Measurements from ENCODE around the gene RNF212.

Gene RNF212

DNA sequence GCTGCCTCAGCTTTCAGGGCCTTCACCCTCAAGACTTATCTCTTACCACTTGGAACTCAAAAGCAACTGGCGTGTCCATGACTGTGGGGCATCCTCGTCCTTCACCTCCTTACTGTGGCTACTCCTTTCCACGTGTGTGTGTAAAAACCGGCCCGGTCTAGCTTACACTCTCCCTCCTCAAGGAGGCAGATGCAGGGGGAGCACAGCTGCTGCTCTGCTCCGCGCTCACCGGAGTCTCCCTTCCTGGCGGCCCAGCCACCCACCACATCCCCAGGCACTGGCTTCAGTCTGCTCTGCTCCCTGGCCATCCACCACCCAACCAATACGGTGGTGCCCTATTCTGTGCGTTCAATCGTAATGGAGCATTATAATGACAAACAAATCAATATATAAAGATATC lies 8.3 kb downstream of the RNF212 start:
- no peaks in the 10 kb centered on the region for H3K4me1 Mint-ChIP-seq
- no peak overlapping the region for H3K4me3 Mint-ChIP-seq
- DNase-seq = no peak
- H3K27me3 Mint-ChIP-seq = peaks cover 4% of the 10 kb centered on the region
- no peaks in the 10 kb centered on the region for H3K9me3 Mint-ChIP-seq
- H3K36me3 Mint-ChIP-seq (ENCODE audit: low read depth) = no peaks in the 10 kb centered on the region
- no peak for ATAC-seq
- no peak overlapping the region for H3K27ac Mint-ChIP-seq

DNA sequence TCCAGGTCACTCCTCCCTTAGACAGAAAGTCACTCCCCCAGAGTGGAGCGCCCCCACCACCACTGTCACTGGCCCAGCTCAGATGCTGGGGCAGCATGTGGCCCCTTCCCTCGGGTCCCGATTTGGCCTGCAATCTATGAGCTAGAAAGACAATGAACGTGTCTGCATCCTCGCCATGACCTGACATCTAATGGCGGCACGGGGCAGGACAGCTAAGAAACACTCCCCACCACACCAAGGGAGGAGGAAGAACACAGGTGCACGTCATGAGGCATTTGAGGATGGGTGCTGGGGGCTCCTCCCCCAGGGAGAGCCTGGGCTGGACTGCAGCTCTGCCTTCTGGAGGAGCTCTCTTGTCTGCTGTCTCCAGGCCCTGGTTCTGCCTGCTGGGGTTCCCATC lies 8.7 kb downstream of the RNF212 start:
- Mint-ChIP-seq H3K4me3 (no peak overlapping the region), H3K4me1 (no peaks in the 10 kb centered on the region), H3K9me3 (no peaks in the 10 kb centered on the region), H3K27me3 (peaks cover 1% of the 10 kb centered on the region), H3K27ac (no peak overlapping the region), H3K36me3 (ENCODE audit: low read depth) (no peaks in the 10 kb centered on the region)
- DNase-seq (no peak), ATAC-seq (no peak)

DNA sequence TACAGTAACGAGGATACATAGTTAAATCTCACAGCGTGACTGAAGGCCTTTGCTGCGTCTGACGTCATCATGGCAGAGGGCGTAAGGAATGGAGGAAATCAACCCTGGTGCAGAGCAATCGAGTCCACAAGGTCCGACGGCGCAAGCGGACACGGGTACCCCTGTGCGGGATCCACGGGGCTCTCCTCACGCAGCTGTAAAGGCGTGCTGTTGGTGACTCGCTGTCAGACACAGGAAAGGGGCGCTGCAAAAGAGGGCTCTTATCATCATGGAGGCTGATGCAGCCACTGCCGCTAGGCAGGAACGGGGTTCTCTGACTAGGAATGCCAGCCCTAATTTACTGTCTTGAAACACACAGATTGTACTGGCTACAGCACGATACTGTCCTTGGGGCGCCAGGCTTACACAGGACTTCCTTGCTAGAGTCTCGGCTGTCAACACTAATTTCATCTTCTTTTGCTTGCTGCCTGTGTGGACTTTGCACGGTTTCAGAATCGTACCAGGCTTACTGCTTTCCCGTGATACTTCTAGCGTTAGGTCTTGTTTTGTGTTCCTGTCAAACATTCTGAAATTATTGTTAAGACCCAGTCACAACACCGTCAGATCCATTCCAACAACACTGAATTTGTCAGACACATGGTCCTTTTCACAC lies 13.6 kb downstream of the RNF212 start:
- Mint-ChIP-seq H3K4me3 (no peak overlapping the region), H3K27ac (no peak overlapping the region), H3K27me3 (no peaks in the 10 kb centered on the region)

DNA sequence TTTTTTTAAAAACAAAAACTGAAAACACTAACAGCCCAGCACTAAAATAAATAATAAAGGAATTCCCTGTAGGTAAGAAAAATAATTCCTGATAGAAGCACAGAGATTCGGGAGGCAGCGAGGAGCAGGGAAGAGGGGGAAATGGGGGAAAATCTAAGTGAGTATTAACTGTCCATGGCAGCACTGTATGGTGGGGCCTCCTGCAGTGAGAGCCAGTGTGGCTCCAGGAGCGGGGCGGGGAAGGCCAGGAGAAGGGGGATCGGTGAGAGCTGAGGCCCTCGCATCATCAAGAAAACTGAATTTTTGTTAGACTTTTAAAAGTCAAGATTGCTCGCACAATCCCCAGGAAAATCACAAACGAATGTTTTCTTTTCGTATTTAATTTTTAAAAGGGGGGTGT lies 14.1 kb downstream of the RNF212 start:
- no peaks in the 10 kb centered on the region for H3K4me1 Mint-ChIP-seq
- H3K9me3 Mint-ChIP-seq = no peaks in the 10 kb centered on the region
- H3K27ac Mint-ChIP-seq = no peak overlapping the region
- no peaks in the 10 kb centered on the region for H3K36me3 Mint-ChIP-seq (ENCODE audit: low read depth)
- H3K27me3 Mint-ChIP-seq = no peaks in the 10 kb centered on the region
- H3K4me3 Mint-ChIP-seq = no peak overlapping the region
- DNase-seq (no peak), ATAC-seq (no peak)

More for the DNA sequence above, 13.6 kb downstream of the RNF212 start:
- ATAC-seq (no peak), DNase-seq (no peak)
- Mint-ChIP-seq H3K4me1 (no peaks in the 10 kb centered on the region), H3K36me3 (ENCODE audit: low read depth) (no peaks in the 10 kb centered on the region), H3K9me3 (no peaks in the 10 kb centered on the region)

DNA sequence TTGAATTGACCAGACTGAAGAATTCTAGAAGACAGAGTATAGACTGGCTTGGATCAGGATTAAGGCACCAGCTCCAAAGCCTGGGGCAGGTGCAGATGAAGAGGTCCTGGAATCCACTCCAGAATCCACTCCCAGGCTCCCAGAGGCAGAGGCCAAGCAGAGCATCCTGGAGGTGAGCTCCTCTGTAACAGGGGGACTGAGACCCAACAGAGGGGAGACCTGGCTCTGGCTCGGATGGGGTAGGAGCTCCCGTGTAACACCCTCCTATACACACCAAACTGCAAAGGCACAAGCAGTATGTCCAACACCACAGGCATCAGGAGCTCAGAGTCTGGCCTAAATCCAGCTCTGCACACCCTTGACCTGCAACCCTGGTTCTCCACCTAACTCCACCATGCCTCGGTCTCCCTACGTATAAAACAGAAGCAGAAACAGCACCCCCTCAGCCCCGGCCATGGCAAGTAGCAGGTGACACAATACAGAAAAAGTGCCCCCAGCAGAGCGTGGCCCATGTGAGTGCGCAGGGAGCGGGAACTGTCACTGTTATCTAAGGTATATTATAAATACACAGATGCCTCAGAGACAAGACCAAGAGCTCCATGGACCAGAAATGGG lies 14.9 kb downstream of the RNF212 start:
- ATAC-seq = no peak
- no peaks in the 10 kb centered on the region for H3K9me3 Mint-ChIP-seq
- no peaks in the 10 kb centered on the region for H3K4me1 Mint-ChIP-seq
- H3K36me3 Mint-ChIP-seq (ENCODE audit: low read depth) = no peaks in the 10 kb centered on the region
- DNase-seq = no peak
- no peak overlapping the region for H3K4me3 Mint-ChIP-seq
- no peaks in the 10 kb centered on the region for H3K27me3 Mint-ChIP-seq
- no peak overlapping the region for H3K27ac Mint-ChIP-seq

DNA sequence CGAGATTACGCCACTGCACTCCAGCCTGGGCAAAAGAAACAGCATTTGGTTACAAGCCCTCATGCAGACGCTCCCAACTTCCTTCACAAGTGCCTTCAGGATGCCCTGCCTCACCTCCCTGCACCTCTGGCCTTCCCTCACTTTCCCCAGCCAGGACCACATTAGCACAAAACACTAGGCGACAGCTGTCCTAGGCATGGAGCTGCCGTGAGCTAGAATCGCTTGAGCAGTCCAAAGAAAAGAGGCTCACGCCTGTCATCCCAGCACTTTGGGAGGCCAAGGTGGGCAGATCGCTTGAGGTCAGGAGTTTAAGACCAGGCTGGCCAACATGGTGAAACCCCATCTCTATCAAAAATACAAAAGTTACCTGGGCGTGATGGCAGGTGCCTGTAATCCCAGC lies 15.8 kb downstream of the RNF212 start:
- Mint-ChIP-seq H3K27ac (no peak overlapping the region), H3K4me3 (no peak overlapping the region)

DNA sequence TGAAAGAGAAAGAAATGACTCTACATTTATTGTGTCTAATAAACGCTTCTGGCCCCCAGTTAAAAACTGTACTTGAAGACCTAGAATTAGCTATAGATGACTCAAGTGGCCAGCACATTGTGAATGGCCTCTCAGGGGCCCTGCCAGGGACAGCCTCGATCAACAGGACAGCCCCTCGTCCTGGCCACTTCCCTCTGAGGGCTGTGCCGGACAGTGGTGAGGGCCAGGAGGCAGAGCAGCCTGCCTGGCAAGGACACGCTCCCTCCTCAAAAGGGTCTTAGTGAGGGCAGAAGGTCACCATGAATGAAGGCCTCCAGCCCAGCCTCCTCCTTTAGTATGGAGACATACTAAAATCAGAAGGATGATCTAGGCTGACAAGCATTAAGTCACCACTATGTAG lies 16.5 kb downstream of the RNF212 start:
- no peak overlapping the region for H3K4me3 Mint-ChIP-seq
- H3K9me3 Mint-ChIP-seq = no peaks in the 10 kb centered on the region
- no peak for DNase-seq
- no peaks in the 10 kb centered on the region for H3K36me3 Mint-ChIP-seq (ENCODE audit: low read depth)
- H3K27ac Mint-ChIP-seq = no peak overlapping the region
- no peak for ATAC-seq
- H3K27me3 Mint-ChIP-seq = no peaks in the 10 kb centered on the region
- H3K4me1 Mint-ChIP-seq = no peaks in the 10 kb centered on the region

More for the DNA sequence above, 15.8 kb downstream of the RNF212 start:
- DNase-seq (no peak), ATAC-seq (no peak)
- H3K36me3 Mint-ChIP-seq (ENCODE audit: low read depth) = no peaks in the 10 kb centered on the region
- H3K4me1 Mint-ChIP-seq = no peaks in the 10 kb centered on the region
- no peaks in the 10 kb centered on the region for H3K27me3 Mint-ChIP-seq
- H3K9me3 Mint-ChIP-seq = no peaks in the 10 kb centered on the region

DNA sequence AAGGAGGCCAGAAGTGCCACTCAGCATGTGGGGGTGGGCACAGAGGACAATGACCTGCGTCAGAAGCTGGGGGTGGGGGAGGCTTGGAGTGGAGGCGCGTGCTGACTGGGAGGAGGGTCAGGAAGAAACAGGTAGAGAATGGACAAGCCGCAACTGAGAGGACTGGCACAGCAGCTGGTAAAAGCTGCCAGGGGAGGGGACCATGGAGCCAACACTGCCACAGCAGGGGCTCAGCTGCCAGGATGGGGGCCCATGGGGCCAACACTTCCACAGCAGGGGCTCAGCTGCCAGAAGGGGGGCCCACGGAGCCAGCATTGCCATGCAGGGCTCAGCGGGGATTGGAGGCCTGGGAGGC lies 19.1 kb downstream of the RNF212 start:
- no peak for ATAC-seq
- no peak overlapping the region for H3K4me3 Mint-ChIP-seq

DNA sequence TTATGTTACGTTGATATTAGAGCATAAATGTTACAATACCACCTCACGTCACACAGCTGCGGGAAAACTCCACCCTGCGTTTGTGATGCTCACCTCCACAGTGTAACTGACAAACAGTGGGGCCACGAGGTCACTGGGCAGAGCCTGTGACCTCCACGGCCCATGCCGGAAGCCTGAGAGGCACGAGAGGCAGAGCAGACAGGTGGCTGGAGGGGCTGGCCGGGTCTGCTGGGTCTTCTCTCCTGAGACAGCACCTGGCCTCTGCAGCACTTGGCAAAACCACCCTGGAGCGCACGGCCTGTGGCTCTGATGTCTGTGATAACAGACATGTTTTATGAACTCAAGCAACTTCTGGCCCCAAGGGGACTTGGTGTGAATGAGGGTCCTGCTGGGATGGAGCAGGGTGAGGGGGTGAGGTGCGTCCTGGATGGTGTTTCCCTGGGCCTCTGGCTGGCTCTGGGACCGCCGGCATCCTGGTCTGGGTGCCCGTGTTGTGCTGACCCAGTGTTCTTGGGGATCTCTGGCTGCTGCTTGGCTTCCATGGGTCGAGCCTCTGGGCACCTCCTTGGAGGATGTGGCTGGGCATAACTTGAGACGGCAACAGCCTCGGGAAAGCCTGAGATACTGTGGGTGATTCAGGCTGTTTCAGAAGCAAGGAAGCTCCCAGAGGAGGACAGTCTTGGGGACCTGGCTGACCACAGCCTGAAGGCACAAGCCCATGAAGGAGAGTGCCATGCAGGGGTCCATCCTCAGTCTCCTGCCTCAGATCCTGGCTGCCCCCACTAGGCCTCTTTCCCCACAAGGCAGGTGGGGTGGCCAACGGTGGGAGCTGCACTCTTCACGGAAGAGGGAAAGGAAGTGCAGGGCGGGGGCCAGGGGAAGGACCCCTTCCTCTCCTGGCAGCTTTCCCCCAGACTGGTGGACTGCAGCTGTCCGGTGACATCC lies 19.7 kb downstream of the RNF212 start:
- ATAC-seq = no peak
- peaks cover 8% of the 10 kb centered on the region for H3K4me1 Mint-ChIP-seq

More for the DNA sequence above, 19.1 kb downstream of the RNF212 start:
- Mint-ChIP-seq H3K9me3 (peaks cover 5% of the 10 kb centered on the region), H3K27ac (no peak overlapping the region), H3K4me1 (peaks cover 8% of the 10 kb centered on the region), H3K36me3 (ENCODE audit: low read depth) (no peaks in the 10 kb centered on the region), H3K27me3 (no peaks in the 10 kb centered on the region)
- DNase-seq = no peak

DNA sequence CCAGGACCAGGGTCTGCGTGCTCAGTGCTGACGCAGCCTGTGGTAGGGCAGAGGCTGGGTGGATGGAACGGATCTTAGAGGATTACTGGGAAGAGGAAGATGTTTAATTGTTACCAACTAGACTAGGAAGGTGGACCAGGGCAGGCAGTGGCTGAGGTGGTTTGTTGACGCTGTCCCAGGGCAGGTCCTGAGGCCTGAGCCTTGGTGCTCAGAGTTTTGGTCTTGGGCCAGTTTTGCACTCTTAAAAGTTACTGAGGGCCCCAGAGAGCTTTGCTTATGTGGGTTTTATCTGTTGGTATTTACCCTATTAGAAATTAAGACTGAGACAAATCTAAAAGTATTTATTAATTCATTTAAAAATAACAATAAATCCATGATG lies 20.4 kb downstream of the RNF212 start:
- H3K4me1 Mint-ChIP-seq = peaks cover 8% of the 10 kb centered on the region
- no peak overlapping the region for H3K4me3 Mint-ChIP-seq
- DNase-seq (no peak), ATAC-seq (no peak)
- H3K9me3 Mint-ChIP-seq = peaks cover 10% of the 10 kb centered on the region
- H3K27me3 Mint-ChIP-seq = no peaks in the 10 kb centered on the region
- H3K27ac Mint-ChIP-seq = no peak overlapping the region
- no peaks in the 10 kb centered on the region for H3K36me3 Mint-ChIP-seq (ENCODE audit: low read depth)

More for the DNA sequence above, 19.7 kb downstream of the RNF212 start:
- Mint-ChIP-seq H3K36me3 (ENCODE audit: low read depth) (no peaks in the 10 kb centered on the region), H3K4me3 (no peak overlapping the region), H3K27ac (no peak overlapping the region), H3K27me3 (no peaks in the 10 kb centered on the region), H3K9me3 (peaks cover 7% of the 10 kb centered on the region)
- no peak for DNase-seq

DNA sequence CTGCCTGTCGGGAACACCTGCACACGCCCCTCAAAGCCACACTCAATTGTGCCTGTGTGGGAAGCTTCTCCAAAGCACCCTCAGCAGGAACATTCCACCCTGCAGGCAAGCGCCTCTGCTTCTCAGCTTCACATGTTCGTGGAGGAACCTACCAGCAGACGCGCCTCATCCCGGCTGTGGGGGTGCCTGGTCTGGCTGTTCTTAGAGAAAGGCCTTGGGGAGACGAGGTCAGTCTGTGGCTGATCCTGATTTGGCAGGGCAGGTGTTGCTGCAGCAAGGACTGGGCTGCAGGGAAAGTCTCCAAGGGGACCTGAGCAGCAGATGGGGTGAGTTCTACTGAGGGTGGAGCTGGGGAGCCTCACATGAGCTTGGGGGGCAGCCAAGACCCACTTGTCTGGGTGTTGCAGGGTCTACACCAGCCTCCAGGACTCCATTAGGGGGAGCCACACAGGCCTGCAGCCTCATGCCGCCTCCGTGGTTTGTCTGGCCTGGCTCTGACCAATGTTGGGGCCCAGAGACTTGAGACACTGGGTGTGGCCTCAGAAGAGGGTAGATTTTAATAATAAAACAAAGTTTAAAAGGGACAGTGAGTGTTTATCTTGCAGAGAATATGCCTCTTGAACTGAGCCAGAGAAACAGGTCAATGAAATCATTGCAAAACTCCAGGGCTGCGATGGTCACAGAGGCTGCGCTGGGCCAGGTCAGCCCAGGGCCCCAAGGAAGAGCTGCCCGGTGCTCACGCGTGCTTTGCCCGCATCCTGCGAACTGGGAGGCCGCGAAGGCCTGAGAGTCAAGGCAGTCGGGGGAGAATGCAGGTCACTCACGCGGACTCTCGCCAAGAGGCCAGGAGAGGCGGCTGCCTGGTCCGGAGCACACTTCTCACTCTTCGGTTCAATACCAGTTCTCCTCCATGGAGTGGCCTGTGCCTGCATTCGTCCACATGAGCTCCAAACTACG lies 21.1 kb downstream of the RNF212 start:
- Mint-ChIP-seq H3K27ac (no peak overlapping the region), H3K4me1 (peaks cover 8% of the 10 kb centered on the region), H3K27me3 (no peaks in the 10 kb centered on the region), H3K36me3 (ENCODE audit: low read depth) (no peaks in the 10 kb centered on the region), H3K9me3 (peaks cover 14% of the 10 kb centered on the region), H3K4me3 (no peak overlapping the region)
- no peak for ATAC-seq
- DNase-seq = no peak

DNA sequence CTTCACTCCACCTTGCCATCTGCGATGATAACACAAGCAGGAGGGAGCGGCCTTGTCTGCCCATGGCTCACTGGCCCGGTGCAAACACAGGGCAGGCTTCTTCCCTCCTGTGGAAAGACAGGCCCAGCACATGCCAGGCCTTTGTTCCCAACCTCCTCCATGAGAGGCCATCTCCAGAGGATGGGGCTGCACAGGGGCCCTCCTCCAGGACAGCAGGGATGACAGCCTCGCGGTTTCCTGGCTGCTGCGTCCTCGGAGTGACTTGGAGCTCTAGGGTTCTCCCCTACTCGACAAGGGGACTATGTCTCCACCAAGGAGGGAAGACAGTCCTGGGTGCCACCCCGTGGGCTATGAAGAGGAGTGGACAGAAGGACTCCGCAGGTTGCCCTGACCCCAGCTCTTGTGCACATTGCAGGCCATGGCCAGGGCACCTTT lies 21.8 kb downstream of the RNF212 start:
- ATAC-seq (no peak), DNase-seq (no peak)
- no peaks in the 10 kb centered on the region for H3K36me3 Mint-ChIP-seq (ENCODE audit: low read depth)
- no peaks in the 10 kb centered on the region for H3K27me3 Mint-ChIP-seq
- no peak overlapping the region for H3K4me3 Mint-ChIP-seq
- no peak overlapping the region for H3K27ac Mint-ChIP-seq
- H3K4me1 Mint-ChIP-seq = peaks cover 8% of the 10 kb centered on the region
- H3K9me3 Mint-ChIP-seq = peaks cover 14% of the 10 kb centered on the region

DNA sequence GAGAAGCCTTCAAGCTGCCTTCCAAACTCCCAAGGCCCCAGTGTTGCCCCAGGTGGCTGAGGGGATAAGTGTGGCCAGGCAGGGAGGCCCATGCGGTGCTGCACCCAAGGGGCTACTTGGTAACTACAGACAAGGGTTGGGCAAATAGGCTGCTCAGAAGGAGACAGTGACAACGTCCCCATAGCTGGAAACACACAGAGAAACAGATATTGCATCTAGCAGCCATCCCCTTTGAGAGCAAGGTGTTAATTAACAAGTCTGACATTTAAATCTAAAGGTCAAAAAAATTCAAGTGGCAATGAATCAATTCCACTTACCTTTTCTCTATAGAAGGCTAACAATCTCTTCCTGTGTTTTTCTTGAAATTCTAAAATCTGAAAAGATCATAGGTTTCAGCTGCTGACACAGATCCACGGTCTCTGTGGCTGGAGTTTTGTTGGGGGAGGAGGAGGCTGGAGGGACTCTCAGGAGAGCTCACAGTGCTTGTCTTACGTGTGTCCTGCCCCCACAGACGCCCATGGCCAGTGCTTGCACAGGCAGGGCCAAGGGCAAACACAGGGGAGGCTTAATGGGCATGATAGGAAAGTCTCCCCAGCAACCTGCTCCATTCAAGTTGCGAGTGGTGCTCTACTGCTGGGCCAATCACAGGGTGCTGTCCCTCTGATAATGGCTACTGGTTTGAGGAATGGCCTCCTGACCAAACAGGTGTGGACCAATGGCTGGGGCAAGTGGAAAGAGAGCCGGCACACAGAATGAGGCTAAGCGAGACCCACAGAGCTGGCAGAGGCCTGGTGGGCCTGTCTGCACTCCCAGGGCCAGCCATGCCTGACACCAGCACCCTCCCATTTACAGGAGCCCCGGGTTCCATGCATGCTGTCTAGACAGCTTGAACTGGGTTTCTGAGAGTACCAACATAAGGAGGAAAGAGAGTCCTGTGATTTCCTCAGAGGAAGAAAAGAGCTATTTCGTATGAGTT lies 22.6 kb downstream of the RNF212 start:
- H3K4me1 Mint-ChIP-seq = peaks cover 8% of the 10 kb centered on the region
- no peaks in the 10 kb centered on the region for H3K36me3 Mint-ChIP-seq (ENCODE audit: low read depth)
- no peak overlapping the region for H3K4me3 Mint-ChIP-seq
- peaks cover 14% of the 10 kb centered on the region for H3K9me3 Mint-ChIP-seq
- peak overlapping the region; percentile 14 for H3K27ac Mint-ChIP-seq
- peak; percentile 70 for ATAC-seq
- no peak for DNase-seq
- peaks cover 2% of the 10 kb centered on the region for H3K27me3 Mint-ChIP-seq
